Measurements from ENCODE around the gene BOLA1.

BOLA1 gene

DNA sequence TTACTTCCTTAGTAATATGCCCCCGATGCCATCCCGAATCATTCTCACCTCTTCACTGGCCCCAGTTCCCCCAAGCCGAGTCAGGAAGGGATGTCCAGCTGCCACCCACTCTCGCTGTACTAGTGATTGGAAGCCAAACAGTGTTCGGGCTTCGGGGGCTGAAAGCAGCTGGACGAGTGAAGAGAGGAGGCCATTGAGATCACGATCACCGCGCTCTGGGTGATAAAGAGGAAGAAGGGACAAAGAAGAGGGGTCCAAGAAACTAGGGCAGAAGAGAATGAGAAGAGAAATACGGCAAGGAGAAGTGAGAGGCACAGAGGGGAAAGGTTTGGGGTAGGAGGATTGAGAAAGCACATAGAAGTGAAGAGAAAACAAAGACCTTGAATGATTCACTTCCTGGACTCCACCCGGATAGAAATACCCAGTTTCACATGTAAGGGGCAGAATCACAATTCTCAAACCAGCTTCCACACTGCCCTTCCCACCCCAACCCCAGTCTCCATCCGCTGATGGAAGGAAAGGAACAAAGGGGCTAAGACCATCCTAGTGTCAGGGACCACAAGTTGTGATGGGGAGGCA lies 31.9 kb downstream of the BOLA1 start:
- no peak for TF ChIP-seq EZH2phosphoT487 (IDR thresholded peaks at IDR 0.05; ENCODE audit: low read length)
- TF ChIP-seq, protein P1, sequence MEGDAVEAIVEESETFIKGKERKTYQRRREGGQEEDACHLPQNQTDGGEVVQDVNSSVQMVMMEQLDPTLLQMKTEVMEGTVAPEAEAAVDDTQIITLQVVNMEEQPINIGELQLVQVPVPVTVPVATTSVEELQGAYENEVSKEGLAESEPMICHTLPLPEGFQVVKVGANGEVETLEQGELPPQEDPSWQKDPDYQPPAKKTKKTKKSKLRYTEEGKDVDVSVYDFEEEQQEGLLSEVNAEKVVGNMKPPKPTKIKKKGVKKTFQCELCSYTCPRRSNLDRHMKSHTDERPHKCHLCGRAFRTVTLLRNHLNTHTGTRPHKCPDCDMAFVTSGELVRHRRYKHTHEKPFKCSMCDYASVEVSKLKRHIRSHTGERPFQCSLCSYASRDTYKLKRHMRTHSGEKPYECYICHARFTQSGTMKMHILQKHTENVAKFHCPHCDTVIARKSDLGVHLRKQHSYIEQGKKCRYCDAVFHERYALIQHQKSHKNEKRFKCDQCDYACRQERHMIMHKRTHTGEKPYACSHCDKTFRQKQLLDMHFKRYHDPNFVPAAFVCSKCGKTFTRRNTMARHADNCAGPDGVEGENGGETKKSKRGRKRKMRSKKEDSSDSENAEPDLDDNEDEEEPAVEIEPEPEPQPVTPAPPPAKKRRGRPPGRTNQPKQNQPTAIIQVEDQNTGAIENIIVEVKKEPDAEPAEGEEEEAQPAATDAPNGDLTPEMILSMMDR (IDR thresholded peaks at IDR 0.05; ENCODE audit: low read length): no peak
- TF ChIP-seq EZH2 (optimal IDR thresholded peaks at IDR 0.05; ENCODE audit: low read depth, low read length): no peak
- DNase-seq: no peak
- Histone ChIP-seq H3K9ac (ENCODE audit: low read length) (no peak overlapping the region; the same call in 1 of the 2 replicates), H3K9me2 (replicated peaks; ENCODE audit: insufficient read depth, low read length) (no peaks in the 10 kb centered on the region), H3K27ac (ENCODE audit: low read length) (peak overlapping the region; percentile 26; the same call in 1 of the 2 replicates), H3K9me3 (replicated peaks; ENCODE audit: insufficient read depth, low read length) (no peaks in the 10 kb centered on the region), H3K27me3 (replicated peaks; ENCODE audit: insufficient read depth, low read length) (no peaks in the 10 kb centered on the region), H3K36me3 (replicated peaks; ENCODE audit: insufficient read depth, low read length) (0 out of 2 replicates have a peak, but pooled peaks cover 2% of the 10 kb centered on the region), H3K4me3 (ENCODE audit: low read length) (peak overlapping the region; percentile 40), H4K20me1 (ENCODE audit: insufficient read depth, low read length) (no peaks in the 10 kb centered on the region), H3K79me2 (ENCODE audit: low read length) (peaks cover 14% of the 10 kb centered on the region), H3K4me2 (ENCODE audit: low read depth, low read length) (peak overlapping the region; percentile 62; the same call in 1 of the 2 replicates), H2AFZ (ENCODE audit: low read length) (peak overlapping the region; percentile 75), H3K4me1 (ENCODE audit: low read length) (peaks cover 24% of the 10 kb centered on the region), H3F3A (ENCODE audit: insufficient read depth, low read length) (peaks cover 13% of the 10 kb centered on the region)

DNA sequence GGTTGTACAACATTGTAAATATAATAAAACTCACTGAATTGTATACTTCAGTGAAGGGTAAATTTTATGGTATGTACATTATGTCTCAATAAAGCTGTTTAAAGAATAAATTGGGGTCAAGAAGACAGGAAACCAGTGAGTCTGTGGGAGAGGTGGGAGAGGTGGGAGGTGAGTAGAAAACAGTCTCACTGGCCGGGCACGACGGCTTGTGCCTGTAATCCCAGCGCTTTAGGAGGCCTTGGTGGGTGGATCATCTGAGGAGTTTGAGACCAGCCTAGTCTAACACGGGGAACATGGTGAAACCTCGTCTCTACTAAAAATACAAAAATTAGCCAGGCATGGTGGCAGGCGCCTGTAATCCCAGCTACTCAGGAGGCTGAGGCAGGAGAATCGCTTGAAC lies 33.1 kb downstream of the BOLA1 start:
- no peaks in the 10 kb centered on the region for H4K20me1 ChIP-seq (ENCODE audit: insufficient read depth, low read length)
- no peaks in the 10 kb centered on the region for H3K9me3 ChIP-seq (replicated peaks; ENCODE audit: insufficient read depth, low read length)
- no peaks in the 10 kb centered on the region for H3K9me2 ChIP-seq (replicated peaks; ENCODE audit: insufficient read depth, low read length)
- no peak overlapping the region for H3K27ac ChIP-seq (ENCODE audit: low read length)
- no peak overlapping the region for H2AFZ ChIP-seq (ENCODE audit: low read length)
- no peaks in the 10 kb centered on the region for H3K27me3 ChIP-seq (replicated peaks; ENCODE audit: insufficient read depth, low read length)
- H3K4me1 ChIP-seq (ENCODE audit: low read length): peaks cover 29% of the 10 kb centered on the region
- no peaks in the 10 kb centered on the region for H3K36me3 ChIP-seq (replicated peaks; ENCODE audit: insufficient read depth, low read length)
- no peak for DNase-seq
- H3F3A ChIP-seq (ENCODE audit: insufficient read depth, low read length): peaks cover 18% of the 10 kb centered on the region
- H3K79me2 ChIP-seq (ENCODE audit: low read length): peaks cover 2% of the 10 kb centered on the region
- no peak overlapping the region for H3K4me3 ChIP-seq (ENCODE audit: low read length)
- H3K9ac ChIP-seq (ENCODE audit: low read length): no peak overlapping the region
- TF ChIP-seq, protein P1 (IDR thresholded peaks at IDR 0.05; ENCODE audit: low read length): no peak
- TF ChIP-seq EZH2 (optimal IDR thresholded peaks at IDR 0.05; ENCODE audit: low read depth, low read length) (no peak), EZH2phosphoT487 (IDR thresholded peaks at IDR 0.05; ENCODE audit: low read length) (no peak)
- H3K4me2 ChIP-seq (ENCODE audit: low read depth, low read length): no peak overlapping the region

DNA sequence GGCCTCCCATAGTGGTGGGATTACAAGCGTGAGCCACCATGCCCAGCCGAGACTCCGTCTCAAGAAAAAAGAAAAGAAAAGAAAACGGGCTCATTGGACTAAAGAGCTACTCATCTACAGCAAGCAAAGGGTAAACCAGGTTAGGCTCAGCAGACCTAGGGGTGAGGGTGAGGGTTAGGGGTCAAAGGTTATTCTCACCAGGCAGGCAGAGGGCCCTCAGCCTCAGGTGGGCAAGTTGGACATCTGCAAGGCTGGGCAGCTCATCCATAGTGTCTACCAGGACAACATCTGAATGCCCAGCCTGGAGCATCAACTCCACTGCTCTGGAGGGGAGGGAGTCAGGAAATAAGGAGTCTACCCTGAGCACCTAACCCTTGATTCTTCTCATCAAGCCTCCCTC lies 33.8 kb downstream of the BOLA1 start:
- TF ChIP-seq EZH2phosphoT487 (IDR thresholded peaks at IDR 0.05; ENCODE audit: low read length) (no peak), EZH2 (optimal IDR thresholded peaks at IDR 0.05; ENCODE audit: low read depth, low read length) (no peak)
- no peaks in the 10 kb centered on the region for H4K20me1 ChIP-seq (ENCODE audit: insufficient read depth, low read length)
- H3K36me3 ChIP-seq (replicated peaks; ENCODE audit: insufficient read depth, low read length): no peaks in the 10 kb centered on the region
- peaks cover 19% of the 10 kb centered on the region for H3F3A ChIP-seq (ENCODE audit: insufficient read depth, low read length)
- H3K9ac ChIP-seq (ENCODE audit: low read length): no peak overlapping the region
- H2AFZ ChIP-seq (ENCODE audit: low read length): no peak overlapping the region
- no peaks in the 10 kb centered on the region for H3K9me2 ChIP-seq (replicated peaks; ENCODE audit: insufficient read depth, low read length)
- H3K4me3 ChIP-seq (ENCODE audit: low read length): no peak overlapping the region
- H3K9me3 ChIP-seq (replicated peaks; ENCODE audit: insufficient read depth, low read length): no peaks in the 10 kb centered on the region
- H3K4me2 ChIP-seq (ENCODE audit: low read depth, low read length): no peak overlapping the region
- no peak for DNase-seq
- H3K79me2 ChIP-seq (ENCODE audit: low read length): no peaks in the 10 kb centered on the region
- no peak overlapping the region for H3K27ac ChIP-seq (ENCODE audit: low read length)
- H3K27me3 ChIP-seq (replicated peaks; ENCODE audit: insufficient read depth, low read length): no peaks in the 10 kb centered on the region
- peaks cover 35% of the 10 kb centered on the region for H3K4me1 ChIP-seq (ENCODE audit: low read length)

DNA sequence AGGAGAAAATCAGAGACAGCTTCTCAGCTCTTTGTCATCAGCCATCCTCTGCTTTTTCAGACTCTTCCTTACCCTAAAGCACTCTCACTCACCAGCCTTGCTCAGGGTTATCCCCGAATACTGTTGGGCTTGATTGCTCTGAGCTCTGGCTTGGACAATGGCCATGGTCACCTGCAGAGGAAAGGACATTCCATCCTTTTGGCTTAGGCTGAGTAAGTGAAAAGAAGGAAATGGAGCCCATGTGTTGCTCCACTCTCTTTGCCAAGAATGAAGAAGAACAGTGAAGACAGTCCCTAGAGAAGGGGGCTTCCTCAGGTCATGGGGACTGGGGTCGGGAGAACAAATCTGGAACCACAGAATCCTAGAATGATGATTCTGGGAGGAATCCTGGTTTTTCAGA lies 35.0 kb downstream of the BOLA1 start:
- no peak overlapping the region for H2AFZ ChIP-seq (ENCODE audit: low read length)
- no peak overlapping the region for H3K27ac ChIP-seq (ENCODE audit: low read length)
- H3K79me2 ChIP-seq (ENCODE audit: low read length): no peaks in the 10 kb centered on the region
- H3K9me3 ChIP-seq (replicated peaks; ENCODE audit: insufficient read depth, low read length): no peaks in the 10 kb centered on the region
- DNase-seq: no peak
- H3K27me3 ChIP-seq (replicated peaks; ENCODE audit: insufficient read depth, low read length): no peaks in the 10 kb centered on the region
- H3K4me2 ChIP-seq (ENCODE audit: low read depth, low read length): no peak overlapping the region
- no peaks in the 10 kb centered on the region for H3K36me3 ChIP-seq (replicated peaks; ENCODE audit: insufficient read depth, low read length)
- H3K4me3 ChIP-seq (ENCODE audit: low read length): no peak overlapping the region
- peaks cover 40% of the 10 kb centered on the region for H3K4me1 ChIP-seq (ENCODE audit: low read length)
- no peaks in the 10 kb centered on the region for H4K20me1 ChIP-seq (ENCODE audit: insufficient read depth, low read length)
- no peaks in the 10 kb centered on the region for H3K9me2 ChIP-seq (replicated peaks; ENCODE audit: insufficient read depth, low read length)
- TF ChIP-seq EZH2 (optimal IDR thresholded peaks at IDR 0.05; ENCODE audit: low read depth, low read length) (no peak), EZH2phosphoT487 (IDR thresholded peaks at IDR 0.05; ENCODE audit: low read length) (no peak)
- TF ChIP-seq, protein P1 (IDR thresholded peaks at IDR 0.05; ENCODE audit: low read length): no peak
- peaks cover 19% of the 10 kb centered on the region for H3F3A ChIP-seq (ENCODE audit: insufficient read depth, low read length)
- no peak overlapping the region for H3K9ac ChIP-seq (ENCODE audit: low read length)
